Lung (tissue), 12 donors: ENCODE data around the gene RTF1. TPM values are rescaled to one million over a fixed set of nuclear protein-coding genes. Genes with fewer than 3 reads are reported as not detected.
"Not testable (repeated sequence)": the region's sequence is repeated elsewhere in the genome, so short reads cannot be mapped to it uniquely, and the experiment has no call there.

Source experiments
- ATAC-seq: fragments of 200-7000 bp; cut with Tn5 transposase; one replicate; pipeline ENCODE4 v1.9.1; 2020; ENCODE audit warnings: moderate number of reproducible peaks; ENCODE audit not compliant: insufficient read depth, low FRiP score
- DNase-seq, 3 donors: peaks; one replicate each; pipeline ENCODE4 v3.0.0-alpha.2; 2013 to 2017
- H3K27ac ChIP-seq, 2 donors: one replicate each; pipeline ENCODE4 v1.5.1; 2013; ENCODE audit warnings: mild to moderate bottlenecking in 2 of 2, moderate library complexity in 2 of 2, control low read depth in 1 of 2, inconsistent platforms in 1 of 2, low read depth in 1 of 2, low read length in 1 of 2
- H3K27me3 ChIP-seq, 3 donors: one replicate each; pipeline ENCODE4 v1.5.1; 2013; ENCODE audit warnings: low read length in 2 of 3; ENCODE audit not compliant: control insufficient read depth in 3 of 3, insufficient read depth in 3 of 3
- H3K36me3 ChIP-seq, 4 donors: one replicate each; pipeline ENCODE4 v1.5.1; 2013; ENCODE audit warnings: low read length in 4 of 4, mild to moderate bottlenecking in 1 of 4, moderate library complexity in 1 of 4; ENCODE audit not compliant: control insufficient read depth in 4 of 4, insufficient read depth in 4 of 4
- H3K4me1 ChIP-seq, 5 donors: one replicate each; pipeline ENCODE4 v1.5.1; 2013; ENCODE audit warnings: low read length in 5 of 5, mild to moderate bottlenecking in 2 of 5, moderate library complexity in 1 of 5; ENCODE audit not compliant: control insufficient read depth in 5 of 5, insufficient read depth in 5 of 5
- H3K4me3 ChIP-seq: one replicate; pipeline ENCODE4 v1.5.1; 2013; ENCODE audit warnings: mild to moderate bottlenecking, control low read depth, moderate library complexity
- H3K9ac ChIP-seq, 2 donors: one replicate each; pipeline ENCODE4 v1.5.1; 2013; ENCODE audit warnings: low read length in 2 of 2, control low read depth in 1 of 2; ENCODE audit not compliant: insufficient read depth in 1 of 2
- H3K9me3 ChIP-seq, 4 donors: one replicate each; pipeline ENCODE4 v1.5.1; 2013; ENCODE audit warnings: low read length in 3 of 4, mild to moderate bottlenecking in 1 of 4, moderate library complexity in 1 of 4; ENCODE audit not compliant: control insufficient read depth in 4 of 4, insufficient read depth in 3 of 4
- CTCF ChIP-seq: IDR thresholded peaks from 2 replicates; pipeline ENCODE4 v1.5.1; 2012; ENCODE audit warnings: mild to moderate bottlenecking; ENCODE audit errors: control extremely low read depth, extremely low read depth
- WGBS, 2 donors: extraction: QIAGEN DNeasy Blood & Tissue Kit; methylation state at CpG; one replicate each; pipeline ENCODE4 v1.1.7; 2013; 5-methylcytosine and 5-hydroxymethylcytosine counted together
- polyA plus RNA-seq, 2 donors: library from polyadenylated mRNA; stranded (reverse); fragments of 200-250 nt; gene quantifications; one replicate each; pipeline ENCODE4 v1.2.1, GENCODE V29; 2013
- total RNA-seq, 2 donors: library from RNA; depleted of rRNA in 1 of 2; stranded (reverse); fragments of >200 nt in 1 of 2; gene quantifications; one replicate each; pipeline ENCODE4 v1.2.1, GENCODE V29; 2014 to 2021
- donor health status: control.
- donor health status: control.
- donor health status: Bipolar disorder and iron deficiency.
- donor health status: healthy.
- donor health status: DM: yes; HTN: yes; CAD: no.

Gene RTF1
- total and polyA plus RNA-seq, 4 donors: 14.4 to 38.6 (median 19.4) TPM

DNA sequence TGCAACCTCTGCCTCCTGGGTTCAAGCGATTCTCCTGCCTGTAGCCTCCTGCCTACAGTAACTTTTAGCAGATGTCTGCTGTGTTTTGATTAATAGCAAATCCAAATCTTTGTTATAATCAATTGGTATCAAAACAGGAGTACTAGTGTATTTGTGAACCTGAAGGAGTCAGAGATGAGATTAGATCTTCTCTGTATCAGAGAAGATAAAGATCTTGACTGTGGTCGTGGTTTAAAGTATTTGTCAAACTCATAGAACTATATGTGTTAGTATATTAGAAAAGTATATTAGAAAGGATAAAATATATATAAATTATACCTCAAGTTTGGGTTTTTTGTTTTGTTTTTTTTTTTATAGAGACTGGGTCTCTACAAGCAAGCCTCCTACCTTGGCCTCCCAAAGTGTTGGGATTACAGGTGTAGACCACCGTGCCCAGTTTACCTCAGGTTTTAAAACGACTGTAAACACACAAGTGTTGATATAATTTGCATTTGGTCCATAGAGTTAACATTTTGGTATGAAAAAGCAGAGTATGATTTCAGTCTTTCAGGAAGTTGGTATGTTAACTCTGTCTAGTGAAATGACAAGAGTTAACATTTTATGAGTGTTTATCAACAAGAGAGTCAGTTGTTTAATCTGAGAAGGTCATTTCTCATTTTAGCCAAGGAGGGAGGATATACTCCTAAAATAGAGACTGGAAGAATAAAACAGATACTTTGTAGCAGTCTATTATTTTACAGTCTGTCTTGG is 18.3 kb downstream of the RTF1 start:
- H3K27me3 ChIP-seq: no peaks in the 10 kb centered on the region
- ATAC-seq: no peak
- no peak for DNase-seq
- no peak overlapping the region for H3K9ac ChIP-seq
- H3K27ac ChIP-seq: no peak overlapping the region
- TF ChIP-seq CTCF: no peak
- H3K36me3 ChIP-seq: peaks cover 0 to 9% (median 6%) of the 10 kb centered on the region in 4 donors
- H3K9me3 ChIP-seq: no peaks in the 10 kb centered on the region
- 83 to 88% methylated on average over 4 of the region's 4 CpGs for WGBS, 2 donors
- H3K4me1 ChIP-seq: no peaks in the 10 kb centered on the region
- no peak overlapping the region for H3K4me3 ChIP-seq

DNA sequence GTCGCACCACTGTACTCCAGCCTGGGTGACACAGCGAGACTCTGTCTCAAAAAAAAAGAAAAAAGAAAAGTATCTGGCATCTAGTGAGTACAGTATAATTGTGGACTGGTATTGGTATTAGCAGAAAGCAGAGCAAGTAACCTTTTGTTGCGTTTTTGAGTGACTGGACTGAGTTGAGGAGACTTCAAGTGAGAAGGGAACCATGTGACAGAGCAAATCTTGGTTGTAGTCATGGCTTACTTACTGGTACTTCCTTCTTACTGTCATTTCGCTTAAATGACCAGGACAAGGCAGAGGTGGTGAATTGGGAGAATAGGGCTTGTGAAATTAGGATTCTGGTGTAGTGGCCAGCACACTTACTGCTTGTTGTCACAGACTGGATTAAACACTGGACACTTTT is 20.6 kb downstream of the RTF1 start:
- H3K9me3 ChIP-seq: no peaks in the 10 kb centered on the region
- DNase-seq (no peak), ATAC-seq (no peak)
- peaks cover 6 to 17% (median 12%) of the 10 kb centered on the region in 4 donors for H3K36me3 ChIP-seq
- H3K4me1 ChIP-seq: no peaks in the 10 kb centered on the region
- H3K9ac ChIP-seq: no peak overlapping the region
- WGBS, 2 donors: 89 to 95% methylated on average over 4 of the region's 4 CpGs
- no peaks in the 10 kb centered on the region for H3K27me3 ChIP-seq
- H3K27ac ChIP-seq: no peak overlapping the region
- TF ChIP-seq CTCF: no peak
- H3K4me3 ChIP-seq: no peak overlapping the region

DNA sequence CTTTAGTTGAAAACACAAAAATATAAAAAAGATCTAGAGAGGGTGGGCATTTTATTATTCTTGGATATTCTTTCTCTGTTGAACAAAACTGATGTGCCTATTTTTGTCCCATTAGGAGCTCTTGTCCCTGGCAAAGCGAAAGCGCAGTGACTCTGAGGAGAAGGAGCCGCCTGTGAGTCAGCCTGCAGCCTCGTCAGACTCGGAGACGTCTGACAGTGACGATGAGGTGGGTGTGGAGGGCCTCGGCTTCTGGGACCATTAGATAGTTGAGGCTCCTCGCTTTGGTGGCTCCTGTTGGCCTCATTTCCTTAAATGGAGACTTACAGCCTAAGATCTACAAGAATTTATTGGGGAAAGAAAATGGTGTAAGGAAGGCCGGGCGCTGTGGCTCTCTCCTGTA is 21.3 kb downstream of the RTF1 start:
- ATAC-seq (no peak), DNase-seq (no peak)
- WGBS, 2 donors: 93 to 95% methylated on average over 11 of the region's 11 CpGs
- no peak overlapping the region for H3K4me3 ChIP-seq
- H3K4me1 ChIP-seq: no peaks in the 10 kb centered on the region
- H3K36me3 ChIP-seq: peaks cover 7 to 19% (median 13%) of the 10 kb centered on the region in 4 donors
- H3K9me3 ChIP-seq: no peaks in the 10 kb centered on the region
- no peak for TF ChIP-seq CTCF
- H3K27me3 ChIP-seq: no peaks in the 10 kb centered on the region
- no peak overlapping the region for H3K27ac ChIP-seq
- H3K9ac ChIP-seq: no peak overlapping the region

GRCh38 chr15:41438745-41439144 is 21.9 kb downstream of the RTF1 start:
- H3K9ac ChIP-seq, H3K4me1 ChIP-seq, H3K9me3 ChIP-seq, H3K4me3 ChIP-seq, DNase-seq, ATAC-seq, H3K27me3 ChIP-seq, H3K27ac ChIP-seq: not testable (repeated sequence)
- WGBS, 2 donors: 87 to 97% methylated on average over 5 of the region's 5 CpGs
- peaks cover 7 to 17% (median 13%) of the 10 kb centered on the region in 4 donors for H3K36me3 ChIP-seq
